Spleen (tissue), 7 donors: ENCODE data around the gene PYGO1.

Source experiments
- POLR2AphosphoS5 ChIP-seq, 3 donors: sonication (generic); formaldehyde crosslinking; IDR thresholded peaks; one replicate each; pipeline ENCODE4 v1.5.1; 2017; ENCODE audit warnings: antibody characterized with exemption in 3 of 3
- TF ChIP-seq, protein P1 (sequence below), 11 experiments: fragments of 200-600 bp in 7 of 11; fragments of 450-650 bp in 4 of 11; sonication (generic) in 4 of 11; IDR thresholded peaks in 8 of 11; conservative IDR thresholded peaks in 3 of 11; 1 replicate in 7 of 11; 2 replicates in 4 of 11; pipeline versions ENCODE4 v1.4.0 to v1.8.0; 2016 to 2021; ENCODE audit warnings: antibody characterized with exemption in 11 of 11, inconsistent platforms in 4 of 11, mild to moderate bottlenecking in 1 of 11
- donor health status: DM: no; HTN: no; CAD: no; lungs with moderate emphysema.
- donor health status: DM: no; HTN: no; CAD: no.
- donor health status: DM: no; HTN: no; CAD: no.

DNA sequence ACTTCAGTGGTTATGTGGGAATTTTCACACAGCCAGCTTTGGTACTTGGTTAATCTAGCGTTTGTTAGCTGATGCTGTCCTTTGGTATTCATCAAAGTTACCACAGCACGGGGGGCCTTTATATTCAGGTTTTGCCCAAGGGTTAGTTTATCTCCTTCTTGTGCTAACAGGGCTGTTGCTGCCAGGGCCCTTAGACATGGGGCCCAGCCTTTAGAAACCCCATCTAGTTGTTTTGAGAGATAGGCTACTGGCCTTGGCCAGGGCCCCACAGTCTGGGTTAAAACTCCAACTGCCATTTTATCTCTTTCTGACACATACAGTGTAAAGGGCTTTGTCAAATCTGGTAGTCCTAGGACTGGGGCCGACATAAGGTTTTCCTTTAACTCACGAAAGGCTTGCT is 72.7 kb downstream of the PYGO1 start:
- TF ChIP-seq, protein P1, sequence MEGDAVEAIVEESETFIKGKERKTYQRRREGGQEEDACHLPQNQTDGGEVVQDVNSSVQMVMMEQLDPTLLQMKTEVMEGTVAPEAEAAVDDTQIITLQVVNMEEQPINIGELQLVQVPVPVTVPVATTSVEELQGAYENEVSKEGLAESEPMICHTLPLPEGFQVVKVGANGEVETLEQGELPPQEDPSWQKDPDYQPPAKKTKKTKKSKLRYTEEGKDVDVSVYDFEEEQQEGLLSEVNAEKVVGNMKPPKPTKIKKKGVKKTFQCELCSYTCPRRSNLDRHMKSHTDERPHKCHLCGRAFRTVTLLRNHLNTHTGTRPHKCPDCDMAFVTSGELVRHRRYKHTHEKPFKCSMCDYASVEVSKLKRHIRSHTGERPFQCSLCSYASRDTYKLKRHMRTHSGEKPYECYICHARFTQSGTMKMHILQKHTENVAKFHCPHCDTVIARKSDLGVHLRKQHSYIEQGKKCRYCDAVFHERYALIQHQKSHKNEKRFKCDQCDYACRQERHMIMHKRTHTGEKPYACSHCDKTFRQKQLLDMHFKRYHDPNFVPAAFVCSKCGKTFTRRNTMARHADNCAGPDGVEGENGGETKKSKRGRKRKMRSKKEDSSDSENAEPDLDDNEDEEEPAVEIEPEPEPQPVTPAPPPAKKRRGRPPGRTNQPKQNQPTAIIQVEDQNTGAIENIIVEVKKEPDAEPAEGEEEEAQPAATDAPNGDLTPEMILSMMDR (IDR thresholded peaks at IDR 0.05 in 8 of 11, conservative IDR thresholded peaks at IDR 0.05 in 3 of 11) = no peak
- no peak for TF ChIP-seq POLR2AphosphoS5 (IDR thresholded peaks at IDR 0.05)
